ENCODE data around the gene LRRC3.

LRRC3 gene

DNA sequence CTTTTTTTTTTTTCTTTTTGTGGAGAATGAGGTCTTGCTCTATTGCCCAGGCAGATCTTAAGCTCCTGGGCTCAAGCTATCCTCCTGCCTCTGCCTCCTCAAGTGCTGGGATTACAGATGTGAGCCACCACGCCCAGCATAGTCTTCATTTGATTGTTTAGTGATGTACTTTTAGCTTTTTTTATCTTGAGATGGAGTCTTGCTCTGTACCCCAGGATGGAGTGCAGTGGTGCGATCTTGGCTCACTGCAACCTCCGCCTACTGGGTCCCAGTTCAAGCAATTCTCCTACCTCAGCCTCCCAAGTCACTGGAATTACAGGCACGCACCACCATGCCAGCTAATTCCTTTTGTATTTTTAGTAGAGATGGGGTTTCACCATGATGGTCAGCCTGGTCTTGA is 24.0 kb upstream of the LRRC3 start:
- H3K4me3 ChIP-seq (ENCODE audit: low read depth, low read length), result no peak overlapping the region
- TF ChIP-seq, protein P1, sequence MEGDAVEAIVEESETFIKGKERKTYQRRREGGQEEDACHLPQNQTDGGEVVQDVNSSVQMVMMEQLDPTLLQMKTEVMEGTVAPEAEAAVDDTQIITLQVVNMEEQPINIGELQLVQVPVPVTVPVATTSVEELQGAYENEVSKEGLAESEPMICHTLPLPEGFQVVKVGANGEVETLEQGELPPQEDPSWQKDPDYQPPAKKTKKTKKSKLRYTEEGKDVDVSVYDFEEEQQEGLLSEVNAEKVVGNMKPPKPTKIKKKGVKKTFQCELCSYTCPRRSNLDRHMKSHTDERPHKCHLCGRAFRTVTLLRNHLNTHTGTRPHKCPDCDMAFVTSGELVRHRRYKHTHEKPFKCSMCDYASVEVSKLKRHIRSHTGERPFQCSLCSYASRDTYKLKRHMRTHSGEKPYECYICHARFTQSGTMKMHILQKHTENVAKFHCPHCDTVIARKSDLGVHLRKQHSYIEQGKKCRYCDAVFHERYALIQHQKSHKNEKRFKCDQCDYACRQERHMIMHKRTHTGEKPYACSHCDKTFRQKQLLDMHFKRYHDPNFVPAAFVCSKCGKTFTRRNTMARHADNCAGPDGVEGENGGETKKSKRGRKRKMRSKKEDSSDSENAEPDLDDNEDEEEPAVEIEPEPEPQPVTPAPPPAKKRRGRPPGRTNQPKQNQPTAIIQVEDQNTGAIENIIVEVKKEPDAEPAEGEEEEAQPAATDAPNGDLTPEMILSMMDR (IDR thresholded peaks at IDR 0.05; ENCODE audit: borderline replicate concordance, insufficient read depth, low read depth, low read length), result no peak

DNA sequence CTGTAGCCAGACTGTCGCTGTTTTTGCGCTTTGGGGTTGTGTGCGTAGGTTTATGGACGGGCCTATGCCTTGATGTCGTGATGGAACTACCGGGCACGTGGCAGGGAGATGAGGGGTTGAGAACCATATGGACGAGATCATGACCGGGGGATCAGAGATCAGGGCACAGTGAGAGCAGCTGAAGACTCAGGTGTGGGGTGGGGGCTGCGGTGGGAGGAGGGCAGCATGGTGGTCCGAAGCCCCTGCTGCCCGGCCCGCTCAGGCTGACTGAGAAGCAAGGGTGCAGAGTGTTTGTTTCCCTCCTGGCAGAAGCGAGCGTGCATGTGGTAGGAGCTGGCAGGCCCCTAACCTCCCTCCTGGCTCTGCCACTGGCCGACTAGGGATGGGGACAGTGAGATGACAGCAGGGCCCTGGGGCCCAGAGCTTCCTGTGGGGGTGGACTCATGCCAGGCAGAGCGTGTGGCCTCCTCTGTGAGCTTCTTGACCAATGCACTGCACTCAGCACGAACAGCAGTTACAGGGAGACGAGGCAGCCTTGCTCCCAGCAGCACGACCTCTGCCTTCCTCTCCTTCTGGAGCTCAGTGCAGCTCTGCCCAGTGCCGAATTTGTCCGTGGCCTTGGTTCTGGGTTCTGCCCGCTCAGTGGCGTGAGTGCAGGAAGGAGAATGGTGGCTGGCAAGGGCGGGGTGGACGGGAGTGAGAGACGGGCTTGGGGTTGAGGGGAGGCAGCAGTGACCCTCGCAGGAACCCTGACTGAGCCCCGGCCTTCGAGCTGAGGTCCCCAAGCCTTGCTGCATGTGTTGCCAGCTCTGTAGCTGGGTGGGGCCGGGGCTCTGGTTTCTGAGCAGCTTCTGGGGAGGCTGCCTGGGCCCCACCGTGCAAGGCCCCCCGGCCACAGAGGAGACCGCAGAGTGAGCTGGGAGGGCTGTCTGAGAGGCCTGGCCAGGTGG is 22.2 kb upstream of the LRRC3 start:
- TF ChIP-seq, protein P1 (IDR thresholded peaks at IDR 0.05; ENCODE audit: borderline replicate concordance, insufficient read depth, low read depth, low read length), result no peak
- H3K4me3 ChIP-seq (ENCODE audit: low read depth, low read length), result no peak overlapping the region

DNA sequence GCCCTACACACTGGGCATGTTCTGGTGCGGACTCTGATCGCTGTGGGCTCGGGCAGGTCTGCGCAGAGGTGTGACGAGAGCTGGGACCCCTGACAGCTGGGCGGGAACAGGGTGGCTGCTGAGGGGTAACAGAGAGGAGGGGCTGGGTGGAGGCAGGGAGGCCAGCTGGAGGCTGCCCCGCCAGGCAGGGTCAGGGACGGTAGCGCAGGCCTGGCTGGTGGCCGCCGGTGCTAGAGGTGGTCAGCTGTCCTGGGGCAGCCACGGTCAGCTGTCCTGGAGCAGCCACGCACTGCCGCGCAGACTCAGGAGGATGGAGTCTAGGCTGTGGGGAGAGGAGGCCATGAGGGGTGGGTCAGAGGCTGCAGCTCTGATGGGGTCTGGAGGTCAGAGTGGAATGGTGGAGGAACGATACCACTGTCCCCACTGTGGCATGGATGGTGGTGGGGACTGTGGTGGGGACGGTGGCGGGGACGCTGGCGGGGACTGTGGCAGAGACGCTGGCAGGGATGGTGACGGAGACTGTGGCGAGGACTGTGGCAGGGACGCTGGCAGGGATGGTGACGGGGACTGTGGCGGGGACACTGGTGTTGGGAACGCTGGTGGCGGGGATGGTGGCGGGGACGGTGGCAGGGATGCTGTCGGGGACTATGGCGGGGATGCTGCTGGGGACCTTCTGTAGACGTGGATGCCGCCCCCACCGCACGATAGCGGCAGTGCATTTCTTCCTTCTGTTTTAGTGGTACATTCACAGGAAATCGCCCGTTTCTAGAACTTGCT is 21.3 kb upstream of the LRRC3 start:
- TF ChIP-seq, protein P1 (IDR thresholded peaks at IDR 0.05; ENCODE audit: borderline replicate concordance, insufficient read depth, low read depth, low read length), result no peak
- no peak overlapping the region for H3K4me3 ChIP-seq (ENCODE audit: low read depth, low read length)

DNA sequence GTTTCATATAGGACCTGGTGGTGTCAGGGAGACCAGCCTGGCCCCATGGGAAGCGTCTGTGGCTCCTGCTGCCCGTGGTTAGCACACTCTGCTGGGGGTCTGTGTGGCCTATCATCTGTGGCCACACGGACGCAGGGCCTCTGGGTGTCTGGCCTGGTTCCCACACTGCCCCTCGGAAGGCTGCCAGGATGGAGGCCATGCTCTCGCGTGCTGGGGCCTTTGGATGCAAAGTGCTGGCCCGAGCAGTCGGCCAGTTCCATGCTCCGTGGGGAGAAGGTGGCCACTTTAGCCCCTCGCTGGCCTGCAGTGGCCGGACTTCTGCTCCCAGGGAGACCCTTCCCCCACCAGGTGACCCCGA is 20.8 kb upstream of the LRRC3 start:
- TF ChIP-seq, protein P1 (IDR thresholded peaks at IDR 0.05; ENCODE audit: borderline replicate concordance, insufficient read depth, low read depth, low read length), result no peak
- H3K4me3 ChIP-seq (ENCODE audit: low read depth, low read length), result no peak overlapping the region

DNA sequence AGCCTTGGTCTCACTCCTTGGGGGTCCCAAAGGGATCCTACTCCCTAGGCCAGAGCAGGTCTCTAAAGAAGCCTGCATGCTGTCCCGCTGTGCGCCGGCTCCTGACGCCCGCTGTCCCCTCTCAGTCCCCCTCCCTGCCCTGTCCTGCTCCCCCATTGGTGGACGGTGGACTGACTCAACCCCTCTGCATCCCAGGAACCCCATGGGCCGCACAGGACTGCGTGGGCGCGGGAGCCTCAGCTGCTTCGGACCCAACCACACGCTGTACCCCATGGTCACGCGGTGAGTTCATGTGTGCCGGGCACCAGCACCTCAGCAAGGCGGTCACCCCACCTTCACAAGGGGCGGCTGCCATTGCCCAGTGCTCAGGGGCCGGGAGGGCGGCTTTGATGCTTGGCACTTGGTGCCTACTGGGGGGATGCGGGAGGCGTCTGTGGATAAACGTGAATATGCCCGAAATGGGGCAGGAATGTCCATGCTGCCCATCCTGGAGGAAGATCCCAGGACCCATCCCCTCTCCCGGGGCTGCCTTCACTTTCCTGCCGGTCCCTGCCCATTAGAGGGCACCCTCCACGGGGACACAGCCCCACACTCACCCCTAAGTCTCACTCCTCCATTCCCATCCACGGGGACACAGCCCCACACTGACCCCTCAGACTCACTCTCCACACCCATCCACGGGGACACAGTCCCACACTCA is 20.2 kb upstream of the LRRC3 start:
- TF ChIP-seq, protein P1 (IDR thresholded peaks at IDR 0.05; ENCODE audit: borderline replicate concordance, insufficient read depth, low read depth, low read length), result no peak
- H3K4me3 ChIP-seq (ENCODE audit: low read depth, low read length), result no peak overlapping the region

DNA sequence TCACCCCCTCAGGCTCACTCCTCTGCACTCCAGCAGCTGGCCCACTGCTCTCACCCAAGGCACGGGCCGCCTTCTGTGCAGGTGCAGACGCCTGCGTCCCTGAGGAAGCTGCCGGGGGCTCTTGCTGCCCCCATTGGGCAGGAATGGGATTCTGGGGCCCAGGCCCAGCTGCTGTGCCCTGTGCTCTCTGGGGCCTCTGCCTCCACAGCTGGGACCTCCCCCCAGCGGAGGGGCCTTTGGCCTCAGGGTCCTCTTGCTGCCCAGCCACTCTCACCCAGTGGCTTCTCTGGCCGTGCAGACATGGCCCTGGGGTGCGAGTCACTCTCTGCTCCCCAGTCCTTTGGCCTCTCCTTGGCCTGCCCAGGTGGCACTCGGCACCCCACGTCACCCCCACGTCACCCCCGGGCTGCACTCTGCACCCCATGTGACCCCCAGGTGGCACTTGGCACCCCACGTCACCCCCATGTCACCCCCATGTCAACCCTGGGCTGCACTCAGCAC is 19.1 kb upstream of the LRRC3 start:
- TF ChIP-seq, protein P1 (IDR thresholded peaks at IDR 0.05; ENCODE audit: borderline replicate concordance, insufficient read depth, low read depth, low read length), result no peak
- no peak overlapping the region for H3K4me3 ChIP-seq (ENCODE audit: low read depth, low read length)
